HG03521 (cell line): Measurements from ENCODE around the gene TNFAIP1.
"Not testable (repeated sequence)": the region's sequence is repeated elsewhere in the genome, so short reads cannot be mapped to it uniquely, and the experiment has no call there.

Experiments
- ATAC-seq: cut with Tn5 transposase; IDR thresholded peaks from one replicate; pipeline ENCODE4 v1.9.1; 2021; ENCODE audit warnings: mild to moderate bottlenecking, moderate library complexity; ENCODE audit not compliant: unreplicated experiment

TNFAIP1 gene

DNA sequence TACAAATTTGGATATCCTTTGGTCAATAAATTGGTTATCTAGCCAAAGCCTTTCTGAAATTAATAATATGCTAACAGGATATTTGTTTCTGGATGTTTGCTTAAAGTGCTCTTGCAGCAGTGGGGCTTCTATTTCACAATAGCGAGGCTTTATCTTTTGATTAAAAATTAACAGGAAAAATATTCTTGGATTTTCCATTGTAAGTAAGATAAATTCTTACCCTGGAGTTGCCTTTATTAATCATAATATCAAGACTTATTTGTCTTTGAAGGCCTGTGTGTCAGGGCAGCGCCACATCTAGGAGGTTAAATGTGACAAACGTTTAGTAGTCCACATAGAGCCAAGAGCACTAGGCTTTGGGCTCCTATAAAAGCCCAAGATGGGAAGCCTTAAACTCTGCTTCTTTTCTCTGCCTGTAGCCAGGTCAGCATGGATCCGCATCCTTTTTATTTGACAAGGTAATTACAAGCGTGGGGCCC, 11.3 kb upstream of the TNFAIP1 start:
- no peak for ATAC-seq

DNA sequence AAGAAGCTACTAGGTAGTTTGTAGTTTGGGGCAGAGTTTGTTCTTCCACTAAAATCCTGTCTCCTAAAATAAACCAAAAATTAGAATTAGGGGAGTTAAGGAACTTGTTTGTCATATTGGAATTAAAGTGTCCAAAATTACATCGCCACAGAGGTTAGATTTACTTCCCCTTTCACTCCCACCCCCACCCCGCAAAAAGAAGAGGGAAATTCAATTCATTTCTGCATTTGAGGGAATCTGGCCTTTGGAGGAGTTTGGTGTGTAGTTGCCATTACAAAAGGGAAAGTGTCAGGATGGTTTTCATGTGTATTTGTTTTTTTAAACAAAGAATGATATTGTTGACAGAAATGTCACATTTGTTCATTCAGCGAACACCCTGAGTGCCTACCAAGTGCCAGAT, 10.8 kb upstream of the TNFAIP1 start:
- no peak for ATAC-seq

DNA sequence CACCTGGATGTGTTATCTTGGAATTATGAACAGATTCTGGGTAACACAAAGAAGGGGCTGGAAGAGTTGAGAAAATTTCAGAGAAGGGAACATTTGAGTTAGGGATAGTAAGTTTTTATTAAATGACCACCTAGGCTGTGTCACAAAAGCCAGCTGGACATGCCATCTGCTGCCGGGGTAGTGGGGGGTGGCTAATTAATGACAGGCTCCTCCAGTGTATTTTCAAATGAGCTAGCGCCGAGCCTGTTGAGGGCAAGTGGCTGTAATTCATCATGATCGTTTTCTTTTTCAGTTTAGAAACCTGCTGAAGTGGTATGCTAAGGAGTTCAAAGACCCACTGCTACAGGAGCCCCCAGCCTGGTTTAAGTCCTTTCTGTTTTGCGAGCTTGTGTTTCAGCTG, 10.3 kb upstream of the TNFAIP1 start:
- ATAC-seq, result no peak

DNA sequence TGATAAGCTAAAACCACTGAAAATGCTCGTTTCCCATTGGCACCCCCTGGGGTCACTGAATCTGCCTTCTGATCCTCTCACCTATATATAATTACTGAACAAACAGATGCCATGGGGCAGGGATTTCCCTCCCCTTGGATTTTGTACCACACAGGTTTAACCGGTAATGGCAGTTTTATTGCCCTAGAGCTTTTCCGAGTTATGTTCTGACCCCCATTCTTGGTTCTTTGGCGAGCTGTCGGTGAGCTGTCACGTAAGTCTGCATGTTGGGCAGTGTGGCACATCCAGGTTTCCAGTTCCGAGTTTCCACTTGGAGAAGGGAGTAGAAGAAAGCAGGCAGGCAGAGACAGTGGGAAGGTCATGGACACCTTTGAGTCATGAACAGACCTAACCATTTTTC, 9.4 kb upstream of the TNFAIP1 start:
- ATAC-seq, result no peak

DNA sequence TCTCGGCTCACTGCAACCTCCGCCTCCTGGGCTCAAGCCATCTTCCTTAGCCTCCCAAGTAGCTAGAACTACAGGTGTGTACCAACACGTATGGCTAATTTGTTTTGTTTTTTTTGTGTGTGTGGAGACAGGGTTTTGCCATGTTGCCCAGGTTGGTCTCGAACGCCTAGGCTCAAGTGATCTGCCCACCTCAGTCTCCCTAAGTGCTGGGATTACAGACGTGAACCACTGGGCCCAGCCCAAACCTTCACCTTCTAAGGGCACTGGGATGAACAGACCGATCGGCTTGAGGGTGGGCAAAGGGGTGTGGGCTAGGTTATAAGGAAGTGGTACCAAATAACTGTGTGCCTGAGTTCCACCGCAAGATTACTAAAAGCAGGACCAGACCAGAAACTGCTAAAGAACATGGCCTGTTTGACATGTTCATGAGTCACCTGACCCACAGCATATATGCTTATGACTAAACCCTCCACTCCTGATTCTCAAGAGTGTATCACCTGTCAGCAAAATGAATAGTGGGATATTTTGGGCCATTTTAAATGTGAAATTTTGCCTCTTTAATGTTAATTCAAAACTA, 8.4 kb upstream of the TNFAIP1 start:
- ATAC-seq, result no peak

DNA sequence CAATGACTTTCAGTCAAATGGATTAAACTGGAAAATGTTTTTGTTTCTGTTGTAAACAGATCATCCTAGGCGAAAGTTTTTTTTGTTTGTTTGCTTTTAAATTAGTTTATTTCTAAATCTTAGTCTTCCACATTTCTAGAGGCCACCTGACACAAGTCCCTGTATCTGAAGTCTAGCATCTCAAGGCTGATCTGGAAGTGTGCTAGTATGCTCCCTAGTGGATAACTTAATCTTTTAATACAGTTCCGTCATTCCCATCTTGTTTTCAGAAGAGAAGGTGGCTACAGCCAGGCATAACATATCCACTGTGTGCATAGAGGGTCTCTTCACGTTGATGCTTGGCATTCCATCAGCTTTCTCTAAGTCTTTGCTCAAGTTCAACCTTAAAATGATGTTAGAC, 7.9 kb upstream of the TNFAIP1 start:
- ATAC-seq, result no peak

DNA sequence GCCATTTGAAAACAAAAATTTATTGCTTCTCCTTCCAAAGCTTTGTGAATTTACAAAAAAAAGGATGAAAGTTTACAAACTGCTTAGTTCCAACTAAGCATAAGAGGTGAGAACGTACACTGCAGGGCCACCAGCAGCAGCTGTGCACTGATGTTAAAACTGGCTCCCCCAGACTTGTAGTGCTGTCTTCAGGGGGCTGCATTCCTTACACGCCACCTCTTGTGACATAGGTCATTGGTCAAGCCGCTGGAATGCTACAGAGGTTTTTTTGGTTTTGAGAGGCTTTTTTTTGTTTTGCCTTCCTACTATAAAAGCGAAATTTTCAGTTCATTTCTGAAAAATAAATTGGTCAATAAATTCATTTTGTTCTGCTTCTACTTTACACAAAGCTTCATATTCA, 7.2 kb upstream of the TNFAIP1 start:
- ATAC-seq, result no peak

DNA sequence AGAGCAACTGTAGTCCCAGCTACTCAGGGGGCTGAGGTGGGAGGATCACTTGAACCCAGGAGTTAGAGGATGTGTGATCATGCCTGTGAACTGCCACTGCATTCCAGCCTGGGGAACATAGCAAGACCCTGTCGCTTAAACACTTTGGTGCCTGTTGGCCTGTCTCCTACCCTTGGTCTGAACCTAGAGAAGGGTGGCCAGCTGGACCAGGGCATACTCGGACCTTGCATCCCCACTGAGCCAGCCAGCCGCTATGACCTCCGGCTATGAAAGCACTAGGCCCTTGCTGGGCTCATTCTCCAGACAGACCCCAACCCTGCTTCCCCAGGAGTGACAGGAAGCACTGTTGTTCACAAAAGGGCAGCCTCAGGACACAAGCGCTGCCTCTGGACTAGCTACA, 4.9 kb upstream of the TNFAIP1 start:
- no peak for ATAC-seq

DNA sequence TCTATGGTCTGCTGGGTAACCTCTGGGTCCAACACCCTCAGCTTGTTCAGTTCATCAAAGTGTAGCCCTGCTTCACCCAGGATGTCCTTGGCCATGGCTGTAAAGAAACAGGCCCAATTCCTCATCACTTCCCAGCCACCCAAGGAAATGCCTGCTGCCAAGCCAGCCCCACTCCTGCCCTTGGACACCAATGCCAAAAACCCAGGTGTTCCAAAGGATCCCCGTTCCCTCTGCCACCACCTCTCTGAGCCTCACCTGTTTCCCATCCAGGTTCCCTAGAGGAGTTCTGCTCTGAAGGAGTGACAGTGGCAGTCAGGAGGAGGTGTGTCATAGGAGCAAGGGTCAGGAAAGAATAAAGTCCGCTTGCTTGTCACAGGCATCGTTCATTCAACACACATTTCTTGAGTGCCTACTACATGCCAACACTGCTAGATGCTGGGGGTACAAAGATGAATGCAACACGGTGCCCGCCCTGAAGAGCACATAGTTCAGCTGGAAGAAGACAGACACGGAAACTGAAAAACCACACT, 3.6 kb upstream of the TNFAIP1 start:
- ATAC-seq, result no peak

DNA sequence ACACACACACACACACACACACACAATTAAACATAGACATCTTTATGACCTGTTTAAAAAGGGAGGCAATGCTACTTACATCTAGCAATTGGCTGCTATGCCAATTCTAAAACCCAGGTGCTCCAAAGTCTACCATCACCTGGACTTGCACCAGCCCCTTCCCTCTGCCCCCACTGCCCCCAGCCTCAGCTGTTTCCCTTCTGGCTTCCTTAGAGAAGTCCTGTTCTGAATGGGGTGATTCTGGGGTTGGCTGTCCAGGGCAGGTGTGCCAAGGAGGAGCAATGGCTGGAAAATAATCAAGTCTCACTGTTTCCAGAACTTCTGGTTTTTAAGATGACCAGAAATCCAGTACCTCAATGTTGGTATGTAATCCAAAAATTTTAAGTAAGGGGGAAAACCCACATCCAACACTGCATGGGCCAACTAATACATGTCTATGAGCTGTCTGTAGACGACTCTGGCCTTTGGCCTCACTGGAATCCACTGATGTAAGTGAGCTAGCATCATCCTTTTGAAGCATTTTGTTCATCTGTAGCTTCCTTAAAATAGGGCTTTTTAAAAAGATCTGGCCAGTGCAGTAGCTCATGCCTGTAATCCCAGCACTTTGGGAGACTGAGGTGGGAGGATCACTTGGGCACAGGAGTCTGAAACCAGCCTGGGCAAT, 2.3 kb upstream of the TNFAIP1 start:
- no peak for ATAC-seq

DNA sequence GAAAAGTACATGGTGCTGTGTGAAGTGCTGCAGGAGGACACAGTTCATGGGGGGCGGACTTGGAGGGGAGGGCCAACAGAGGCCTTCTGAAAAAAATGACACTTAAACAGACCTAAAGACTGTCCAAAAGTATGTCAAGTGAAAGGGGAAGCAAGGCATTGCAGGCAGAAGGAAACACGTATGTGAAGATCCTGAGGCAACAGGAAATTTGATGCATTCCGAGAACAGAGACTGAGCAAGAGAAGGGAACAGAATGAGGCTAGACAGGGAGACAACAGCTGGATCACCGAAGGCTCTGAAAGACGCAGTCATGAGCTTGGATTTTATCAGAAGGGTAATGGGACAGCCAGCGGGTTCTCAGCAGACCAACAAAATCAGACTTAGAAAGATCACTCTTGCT, 1.4 kb upstream of the TNFAIP1 start:
- ATAC-seq, result no peak

DNA sequence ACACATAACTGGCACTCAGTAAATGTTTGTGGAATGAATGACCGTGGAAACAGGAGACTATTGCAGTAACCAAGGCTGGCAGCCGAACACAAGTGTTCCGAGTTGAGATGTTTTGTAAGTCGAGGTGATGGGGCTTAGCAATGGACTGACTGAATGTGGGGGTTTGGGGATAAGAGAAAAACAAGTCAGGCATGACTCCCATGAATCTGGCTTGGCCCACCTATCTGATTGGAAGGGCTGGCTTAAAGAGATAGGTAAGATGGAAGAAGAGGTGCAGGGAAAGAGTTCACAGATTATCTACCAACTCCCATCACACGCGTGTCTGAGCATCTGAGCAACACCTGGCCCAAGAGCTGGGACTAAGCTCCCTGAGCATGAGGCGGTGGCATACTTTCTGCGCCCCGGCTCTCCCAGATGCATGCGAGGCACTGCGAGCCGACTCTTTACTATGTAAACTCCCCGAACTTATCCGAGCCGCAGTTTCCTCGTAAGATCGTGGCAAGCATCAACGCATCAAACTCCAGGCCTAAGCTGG, 828 bp upstream of the TNFAIP1 start:
- no peak for ATAC-seq

DNA sequence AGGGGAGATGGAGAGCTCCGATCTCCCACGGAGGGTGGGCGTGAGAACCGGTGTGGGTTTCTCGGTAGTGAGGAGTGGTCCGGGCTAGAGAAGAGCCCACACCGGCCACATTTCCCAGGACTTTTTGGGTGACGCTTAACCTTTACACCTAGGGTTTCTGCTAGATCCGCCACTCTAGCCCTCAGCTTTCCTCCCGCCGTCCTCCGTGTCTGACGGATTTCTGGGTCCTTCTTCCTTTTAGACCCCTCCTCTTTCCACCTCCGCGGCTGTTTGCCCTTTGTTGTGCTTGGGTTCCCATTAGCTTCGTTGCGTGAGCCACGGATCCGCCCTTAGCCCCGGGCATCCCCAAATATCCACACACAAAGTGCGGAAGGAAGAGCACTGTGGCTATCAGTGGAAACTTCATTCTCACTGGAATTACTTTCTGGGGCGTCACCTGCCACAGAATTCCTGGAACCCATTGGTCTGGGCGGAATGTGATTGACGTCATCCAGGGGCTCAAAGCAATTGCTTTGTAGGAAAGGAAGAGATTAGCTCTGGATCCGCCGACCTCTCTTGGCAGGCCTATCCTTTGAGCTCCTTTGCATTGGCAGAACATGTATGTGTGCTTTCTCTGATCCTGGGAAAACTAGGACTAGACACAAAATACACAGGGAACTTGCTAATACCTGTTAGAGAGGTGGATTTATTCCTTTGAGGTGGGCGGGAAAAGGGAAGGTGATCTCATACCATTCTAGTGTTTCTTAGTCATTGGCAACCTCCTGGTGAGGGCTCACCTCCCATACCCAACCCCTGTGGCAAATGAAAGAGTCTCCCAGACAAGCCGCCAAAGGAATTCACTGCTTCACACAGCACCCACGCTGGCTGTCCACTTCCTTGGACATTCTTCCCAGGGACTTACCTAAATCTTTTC, 654 bp downstream of the TNFAIP1 start:
- ATAC-seq, result no peak

DNA sequence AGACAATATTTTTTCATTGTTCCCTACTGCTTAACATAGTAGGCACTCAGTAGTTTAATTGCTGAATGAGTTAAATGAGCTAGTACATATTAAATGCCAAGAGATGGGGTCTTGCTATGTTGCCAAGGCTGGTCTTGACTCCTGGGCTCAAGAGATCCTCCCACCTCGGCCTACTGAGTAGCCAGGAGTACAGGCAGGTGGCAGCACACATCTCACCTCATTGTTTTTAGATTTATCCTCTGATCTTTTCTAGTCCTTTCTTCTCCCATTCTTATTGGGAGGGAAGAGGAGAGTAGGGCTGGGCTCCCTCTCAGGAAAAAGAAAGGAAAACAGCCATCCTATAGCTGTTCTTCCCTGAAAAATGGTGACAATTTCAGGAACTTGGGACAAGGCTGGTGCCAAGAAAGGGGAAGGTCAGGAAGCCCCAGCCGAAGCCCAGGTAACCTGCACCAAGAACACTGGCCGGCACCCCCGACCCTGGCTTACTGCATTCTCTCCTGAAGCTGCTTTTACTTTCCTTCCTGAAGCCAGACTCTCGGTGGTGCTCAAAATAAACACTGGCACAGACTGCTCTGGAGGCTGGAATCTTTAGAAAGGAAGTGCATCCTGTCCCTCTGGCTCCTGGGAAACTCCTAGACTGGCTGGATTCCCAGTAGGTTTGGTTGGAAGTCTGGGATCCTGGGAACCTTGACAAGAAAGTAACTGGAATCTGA, 2.7 kb downstream of the TNFAIP1 start:
- ATAC-seq, result no peak

DNA sequence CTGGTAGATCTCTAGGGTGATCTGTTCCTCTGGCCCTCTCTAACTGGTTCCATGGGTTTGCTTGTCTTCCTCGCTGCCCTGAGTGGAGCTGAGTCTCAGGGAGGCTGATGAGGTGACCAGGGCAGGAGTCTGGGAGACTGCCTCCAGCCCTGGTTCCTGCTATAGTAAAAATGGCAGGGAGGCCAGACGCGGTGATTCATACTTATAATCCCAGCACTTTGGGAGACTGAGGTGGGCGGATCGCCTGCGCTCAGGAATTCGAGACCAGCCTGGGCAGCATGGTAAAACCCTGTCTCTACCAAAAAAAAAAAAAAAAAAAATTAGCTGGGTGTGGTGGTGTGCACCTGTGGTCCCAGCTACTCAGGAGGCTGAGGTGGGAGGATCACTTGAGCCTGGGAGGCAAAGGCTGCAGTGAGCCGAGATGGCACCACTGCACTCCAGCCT, 3.2 kb downstream of the TNFAIP1 start:
- not testable (repeated sequence) for ATAC-seq

DNA sequence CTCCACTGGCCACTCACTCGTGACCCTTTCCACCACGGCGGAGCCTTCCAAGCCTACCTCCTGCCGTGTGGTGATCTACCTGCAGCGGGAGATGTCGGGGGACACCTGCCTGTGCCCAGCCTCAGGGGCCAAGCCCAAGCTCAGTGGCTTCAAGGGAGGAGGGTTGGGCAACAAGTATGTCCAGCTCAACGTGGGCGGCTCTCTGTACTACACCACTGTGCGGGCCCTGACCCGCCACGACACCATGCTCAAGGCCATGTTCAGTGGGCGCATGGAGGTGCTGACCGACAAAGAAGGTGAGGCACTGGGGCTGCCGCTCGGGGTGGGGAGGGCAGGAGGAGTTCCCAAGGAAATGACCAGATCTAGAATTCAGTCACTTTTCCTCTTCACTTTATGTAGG, 3.9 kb downstream of the TNFAIP1 start:
- ATAC-seq, result no peak

DNA sequence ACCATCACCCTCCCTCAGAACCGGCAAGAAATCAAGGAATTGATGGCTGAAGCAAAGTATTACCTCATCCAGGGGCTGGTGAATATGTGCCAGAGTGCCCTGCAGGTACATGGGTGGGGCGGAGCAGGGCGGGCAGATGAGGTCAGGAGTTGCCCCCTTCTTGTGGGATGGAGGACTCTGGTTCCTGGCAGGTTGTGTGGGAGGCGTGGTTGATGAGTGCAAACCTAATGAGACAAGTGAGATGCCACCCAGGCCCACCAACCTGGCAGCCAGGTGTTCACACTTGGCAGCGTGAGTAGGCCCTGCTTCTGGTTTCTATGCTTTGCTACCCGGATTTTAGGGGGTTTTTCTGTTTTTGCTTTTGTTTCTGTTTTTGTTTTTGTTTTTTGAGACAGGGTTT, 4.8 kb downstream of the TNFAIP1 start:
- no peak for ATAC-seq

DNA sequence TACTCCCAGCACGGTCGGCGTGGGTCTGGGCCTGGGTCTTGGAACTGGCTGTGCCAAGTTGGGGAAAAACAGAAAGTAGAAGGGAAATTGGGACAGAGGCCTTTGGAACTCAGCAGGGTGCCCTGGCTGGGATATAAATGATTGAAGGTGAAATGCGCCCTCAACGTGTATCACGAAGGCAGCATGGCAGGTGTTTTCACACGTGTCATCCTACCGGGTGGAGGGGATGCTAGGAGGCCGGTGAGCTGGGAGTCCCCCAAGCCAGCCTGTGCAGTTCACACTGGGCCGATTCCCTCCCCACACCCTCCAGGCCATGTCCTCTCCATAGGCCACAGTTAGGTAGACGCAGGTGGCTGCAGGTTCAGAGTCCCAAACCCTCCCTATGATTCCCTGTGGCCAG, 6.0 kb downstream of the TNFAIP1 start:
- no peak for ATAC-seq

DNA sequence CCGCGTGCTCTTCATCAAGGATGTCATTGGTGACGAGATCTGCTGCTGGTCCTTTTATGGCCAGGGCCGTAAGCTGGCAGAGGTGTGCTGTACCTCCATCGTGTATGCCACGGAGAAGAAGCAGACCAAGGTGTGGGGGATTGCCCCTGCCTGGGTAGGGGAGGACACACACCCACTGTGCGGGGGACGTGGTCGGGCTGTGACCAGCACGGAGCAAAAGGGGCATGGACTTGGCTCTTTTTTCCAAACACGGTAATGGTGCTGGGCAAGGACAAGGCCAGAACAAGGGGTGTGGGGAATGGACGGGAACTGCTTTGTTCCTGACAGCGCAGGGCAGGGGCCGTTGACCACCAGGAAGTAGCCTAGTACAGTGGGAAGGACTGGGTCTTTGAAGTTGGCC, 6.8 kb downstream of the TNFAIP1 start:
- ATAC-seq, result no peak

DNA sequence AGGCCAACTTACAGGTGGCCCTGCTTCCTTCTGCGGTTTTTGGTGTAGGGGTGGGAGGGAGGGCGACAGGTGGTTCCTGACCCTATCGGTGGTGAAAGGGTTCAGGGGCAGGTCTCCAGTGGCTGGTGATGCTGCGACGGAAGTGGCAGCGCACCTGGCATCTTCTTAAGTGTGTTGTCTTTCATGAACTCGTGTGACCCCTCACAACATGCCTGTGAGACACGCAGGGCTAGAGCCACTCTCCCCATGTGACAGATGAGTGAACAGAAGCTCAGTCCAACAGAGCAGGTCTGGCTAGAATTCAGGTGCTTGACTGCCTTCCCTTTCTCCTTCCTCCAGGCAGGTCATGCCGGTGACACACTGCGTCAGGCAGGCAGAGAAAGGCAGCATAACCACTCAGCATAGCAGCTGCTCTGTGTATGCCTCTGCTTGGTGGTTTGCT, 8.0 kb downstream of the TNFAIP1 start:
- ATAC-seq, result no peak

DNA sequence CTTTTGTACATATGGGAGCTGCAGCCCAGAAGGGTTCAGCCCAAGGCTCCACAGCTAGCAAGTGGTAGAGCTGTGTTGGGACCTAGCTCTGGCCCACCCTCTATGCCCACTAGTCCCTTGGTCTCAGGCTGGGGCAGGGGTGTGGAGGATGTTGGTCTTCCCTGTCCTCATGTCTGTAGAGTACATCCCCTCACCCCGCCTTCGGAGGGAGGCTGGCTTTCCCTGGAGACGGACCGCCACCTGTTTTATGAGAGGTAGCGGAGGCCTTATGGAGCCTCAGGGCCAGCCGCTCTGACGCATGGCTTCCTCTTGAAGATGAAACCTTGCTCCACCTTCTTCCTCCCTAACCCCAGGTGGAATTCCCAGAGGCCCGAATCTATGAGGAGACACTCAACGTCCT, 8.4 kb downstream of the TNFAIP1 start:
- no peak for ATAC-seq
